ENCODE measurements around the gene GRK4. TPM values are rescaled to one million over a fixed set of nuclear protein-coding genes. Genes with fewer than 3 reads are reported as not detected.

GRK4 gene
- total and polyA plus RNA-seq, 2 of the 8 experiments (the other 6 are each of a cell fraction or from before 2014, with no cell fraction given) = 0.77 to 1.8 TPM

DNA sequence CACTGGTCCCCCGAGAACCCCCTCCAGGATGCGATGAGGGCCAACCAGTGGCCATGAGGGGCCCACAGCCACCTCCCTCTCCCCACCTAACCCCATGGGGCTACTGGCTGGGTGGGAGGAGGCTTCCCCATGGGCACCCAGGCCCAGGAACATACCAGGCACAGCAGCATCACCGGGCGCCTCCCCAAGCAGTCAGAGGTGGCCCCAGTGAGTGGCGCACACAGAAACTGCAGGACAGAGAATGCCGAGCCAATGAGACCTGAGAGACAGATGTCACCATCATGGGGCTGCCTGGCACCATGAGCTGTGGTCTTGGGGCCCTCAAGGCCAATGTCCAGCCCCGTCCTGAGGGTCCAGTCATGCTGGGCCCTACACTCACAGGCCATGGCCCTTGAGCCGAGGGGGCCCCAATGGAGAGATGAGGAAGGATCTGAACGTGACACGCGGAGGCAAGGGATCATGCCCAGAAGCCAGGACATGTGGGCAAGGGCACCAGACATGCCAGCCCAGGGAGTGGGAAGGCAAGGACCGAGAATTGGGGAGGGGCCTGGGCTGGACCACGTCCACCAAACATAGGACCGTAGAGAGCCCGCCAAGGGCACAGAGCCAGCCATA lies 30.3 kb upstream of the GRK4 start:
- H3K23me2 ChIP-seq (ENCODE audit: low read depth, low read length) = peaks cover 15% of the 10 kb centered on the region
- H3K79me2 ChIP-seq (ENCODE audit: control insufficient read depth in 1 of 2, insufficient read depth in 2 of 2, low read length in 2 of 2) = peaks cover 0 to 19% of the 10 kb centered on the region in 2 experiments; a peak in 2 of 4 replicates
- peaks cover 0 to 14% (median 7%) of the 10 kb centered on the region in 4 experiments; a peak in 6 of 7 replicates for H3K4me1 ChIP-seq (replicated peaks in 1 of 4; ENCODE audit: control insufficient read depth in 3 of 4, insufficient read depth in 4 of 4, low read length in 3 of 4)
- DNase-seq (ENCODE audit: low read depth in 1 of 2, low spot score in 2 of 2) (no peak), FAIRE-seq (no peak)
- H2AFZ ChIP-seq (ENCODE audit: low read length) = no peak overlapping the region
- H4K20me1 ChIP-seq (replicated peaks in 1 of 2; ENCODE audit: control insufficient read depth in 1 of 2, insufficient read depth in 2 of 2, low read length in 2 of 2) = peaks cover 8 to 27% of the 10 kb centered on the region in 2 experiments
- H2BK12ac ChIP-seq (ENCODE audit: low read depth, low read length) = no peak overlapping the region
- no peaks in the 10 kb centered on the region for H3K27me3 ChIP-seq (replicated peaks in 1 of 4; ENCODE audit: control insufficient read depth in 3 of 4, extremely low read depth in 1 of 4, insufficient read depth in 3 of 4, low read length in 3 of 4)
- no peak overlapping the region for H2AK5ac ChIP-seq (ENCODE audit: low read depth, low read length)
- H4K8ac ChIP-seq (ENCODE audit: extremely low read depth, insufficient read depth, low read length) = no peak overlapping the region
- WGBS, 2 experiments (ENCODE audit: extremely low coverage in 1 of 2, insufficient coverage in 1 of 2, insufficient read length in 1 of 2, insufficient replicate concordance in 2 of 2, low coverage in 1 of 2, low lambda C conversion rate in 2 of 2, missing lambda C conversion rate in 1 of 2) = 92% methylated on average over 15 of the region's 15 CpGs; no CpG with 5 or more reads in 1 of the 2 experiments
- H3K23ac ChIP-seq (ENCODE audit: insufficient read length) = no peak overlapping the region
- no peak overlapping the region for H3K27ac ChIP-seq (ENCODE audit: low read depth, low read length)
- H2BK15ac ChIP-seq (ENCODE audit: low read length) = no peak overlapping the region
- CTCF ChIA-PET (ENCODE audit: partially characterized antibody) = interaction anchor here (0.5 to 2.3 kb wide), 4 partner anchors 9 to 304 kb away, joined by 3 to 5 read pairs (median 4); no protein-coding TSS in a partner anchor
- no peak overlapping the region for H4K91ac ChIP-seq (replicated peaks; ENCODE audit: insufficient read length, low read length)
- no peak overlapping the region; the same call in 1 of the 2 replicates for H2BK5ac ChIP-seq (ENCODE audit: low read depth, low read length)
- no peak overlapping the region for H4K5ac ChIP-seq (ENCODE audit: insufficient read length, low read depth, low read length)
- no peak overlapping the region for H2BK20ac ChIP-seq (ENCODE audit: low read length)
- H3K14ac ChIP-seq (ENCODE audit: insufficient read length) = no peak overlapping the region
- H3K4me3 ChIP-seq (ENCODE audit: extremely low read depth in 1 of 4, insufficient read depth in 2 of 4, low read depth in 3 of 4, low read length in 4 of 4) = peak overlapping the region in 2 of 4 experiments; percentile 70 to 83; a peak in 4 of 8 replicates
- H3K9ac ChIP-seq (replicated peaks in 1 of 4; ENCODE audit: extremely low read depth in 1 of 4, low read depth in 3 of 4, low read length in 3 of 4) = no peak overlapping the region
- no peak overlapping the region for H3K18ac ChIP-seq (ENCODE audit: extremely low read depth, low read length)
- POLR2A ChIA-PET (ENCODE audit: partially characterized antibody) = interaction anchor here (2.0 kb wide), 1 partner anchor 10 kb away, joined by 5 read pairs; no protein-coding TSS in a partner anchor
- H3K4me2 ChIP-seq (ENCODE audit: insufficient read depth in 1 of 2, low read depth in 2 of 2, low read length in 2 of 2) = peak overlapping the region; percentile 68 to 69; a peak in 3 of 4 replicates
- peaks cover 5 to 33% (median 18%) of the 10 kb centered on the region in 4 experiments for H3K36me3 ChIP-seq (ENCODE audit: control insufficient read depth in 2 of 4, insufficient read depth in 4 of 4, low read length in 3 of 4)
- peaks cover 9% of the 10 kb centered on the region for H3K79me1 ChIP-seq (ENCODE audit: low read depth, low read length)
- H3K4ac ChIP-seq (replicated peaks; ENCODE audit: insufficient read length, low read depth, low read length) = no peak overlapping the region
- no peak overlapping the region for H3K56ac ChIP-seq (replicated peaks; ENCODE audit: insufficient read length, low read depth, low read length)
- H3K9me3 ChIP-seq (ENCODE audit: insufficient read depth in 2 of 2, low read depth in 1 of 2, low read length in 1 of 2) = no peaks in the 10 kb centered on the region
- no peak overlapping the region for H2BK120ac ChIP-seq (replicated peaks; ENCODE audit: low read depth, low read length)
- TF ChIP-seq, protein P1, sequence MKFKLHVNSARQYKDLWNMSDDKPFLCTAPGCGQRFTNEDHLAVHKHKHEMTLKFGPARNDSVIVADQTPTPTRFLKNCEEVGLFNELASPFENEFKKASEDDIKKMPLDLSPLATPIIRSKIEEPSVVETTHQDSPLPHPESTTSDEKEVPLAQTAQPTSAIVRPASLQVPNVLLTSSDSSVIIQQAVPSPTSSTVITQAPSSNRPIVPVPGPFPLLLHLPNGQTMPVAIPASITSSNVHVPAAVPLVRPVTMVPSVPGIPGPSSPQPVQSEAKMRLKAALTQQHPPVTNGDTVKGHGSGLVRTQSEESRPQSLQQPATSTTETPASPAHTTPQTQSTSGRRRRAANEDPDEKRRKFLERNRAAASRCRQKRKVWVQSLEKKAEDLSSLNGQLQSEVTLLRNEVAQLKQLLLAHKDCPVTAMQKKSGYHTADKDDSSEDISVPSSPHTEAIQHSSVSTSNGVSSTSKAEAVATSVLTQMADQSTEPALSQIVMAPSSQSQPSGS (IDR thresholded peaks at IDR 0.05; ENCODE audit: low read length) = no peak
- no peak for TF ChIP-seq ZNF274 (IDR thresholded peaks at IDR 0.05; ENCODE audit: borderline replicate concordance, extremely low read depth, low read length)
- no peak for TF ChIP-seq JUND (IDR thresholded peaks at IDR 0.05; ENCODE audit: low read length)
- no peak for TF ChIP-seq RAD21 (IDR thresholded peaks at IDR 0.05 in 1 of 2, conservative IDR thresholded peaks at IDR 0.05 in 1 of 2; ENCODE audit: low read depth in 2 of 2, low read length in 2 of 2)
- no peak for TF ChIP-seq TAF7 (optimal IDR thresholded peaks at IDR 0.05; ENCODE audit: borderline replicate concordance, low read depth, low read length)
- TF ChIP-seq BRCA1 (IDR thresholded peaks at IDR 0.05; ENCODE audit: low read depth, low read length) = no peak
- TF ChIP-seq TEAD4 (IDR thresholded peaks at IDR 0.05; ENCODE audit: low read depth, low read length) = no peak
- TF ChIP-seq BCL11A (IDR thresholded peaks at IDR 0.05; ENCODE audit: low read depth in 2 of 2, low read length in 2 of 2) = no peak
- no peak for TF ChIP-seq EP300 (IDR thresholded peaks at IDR 0.05; ENCODE audit: borderline replicate concordance in 1 of 2, low read depth in 2 of 2, low read length in 2 of 2)
- no peak for TF ChIP-seq NANOG (IDR thresholded peaks at IDR 0.05; ENCODE audit: insufficient read depth, low read depth, low read length, poor library complexity, severe bottlenecking)
